HepG2 (cell line): ENCODE measurements around the gene THOC7. TPM values are rescaled to one million over a fixed set of nuclear protein-coding genes. Genes with fewer than 3 reads are reported as not detected.

ENCODE experiments used
- AFF4 ChIP-seq: sonication (generic); formaldehyde crosslinking; IDR thresholded peaks from 2 replicates; pipeline ENCODE4 v1.4.0; 2020; ENCODE audit warnings: missing genetic modification reagents
- ELF1 ChIP-seq: sonication (generic); formaldehyde crosslinking; IDR thresholded peaks from 2 replicates; pipeline ENCODE4 v1.4.0; 2020; ENCODE audit warnings: missing genetic modification reagents
- FLYWCH1 ChIP-seq: sonication (generic); formaldehyde crosslinking; IDR thresholded peaks from 2 replicates; pipeline ENCODE4 v1.8.1; 2023; ENCODE audit warnings: mild to moderate bottlenecking, missing genetic modification reagents
- FOXK2 ChIP-seq: fragments of 450-650 bp; IDR thresholded peaks from 2 replicates; pipeline ENCODE4 v1.6.1; 2016
- GLI4 ChIP-seq: sonication (generic); formaldehyde crosslinking; IDR thresholded peaks from 2 replicates; pipeline ENCODE4 v1.5.1; 2020; ENCODE audit warnings: missing genetic modification reagents, mild to moderate bottlenecking, moderate library complexity, borderline replicate concordance
- JUNB ChIP-seq: sonication (generic); formaldehyde crosslinking; IDR thresholded peaks from 2 replicates; pipeline ENCODE4 v1.8.0; 2022; ENCODE audit warnings: missing genetic modification reagents, mild to moderate bottlenecking, borderline replicate concordance
- KLF6 ChIP-seq: IDR thresholded peaks from 2 replicates; pipeline ENCODE4 v1.8.0; 2016; ENCODE audit warnings: missing biosample characterization, missing genetic modification reagents
- MYC ChIP-seq: sonication (generic); formaldehyde crosslinking; IDR thresholded peaks from 2 replicates; pipeline ENCODE4 v1.9.0; 2021; ENCODE audit warnings: missing genetic modification reagents, borderline replicate concordance
- TP53 ChIP-seq: sonication (generic); formaldehyde crosslinking; conservative IDR thresholded peaks from 2 replicates; pipeline ENCODE4 v1.4.0; 2020; ENCODE audit warnings: missing genetic modification reagents
- XBP1 ChIP-seq: sonication (generic); formaldehyde crosslinking; IDR thresholded peaks from 2 replicates; pipeline ENCODE4 v1.5.0; 2020; ENCODE audit warnings: missing genetic modification reagents
- ZNF337 ChIP-seq: sonication (generic); formaldehyde crosslinking; IDR thresholded peaks from 2 replicates; pipeline ENCODE4 v1.5.1; 2020; ENCODE audit warnings: missing genetic modification reagents, low read depth, mild to moderate bottlenecking, borderline replicate concordance
- ZNF570 ChIP-seq: sonication (generic); formaldehyde crosslinking; IDR thresholded peaks from 2 replicates; pipeline ENCODE4 v1.4.0; 2020; ENCODE audit warnings: mild to moderate bottlenecking, missing genetic modification reagents, borderline replicate concordance
- ZNF777 ChIP-seq: sonication (generic); formaldehyde crosslinking; IDR thresholded peaks from 2 replicates; pipeline ENCODE4 v1.4.0; 2020; ENCODE audit warnings: missing genetic modification reagents
- ZNF839 ChIP-seq: sonication (generic); formaldehyde crosslinking; IDR thresholded peaks from 2 replicates; pipeline ENCODE4 v1.4.0; 2020; ENCODE audit warnings: missing genetic modification reagents, mild to moderate bottlenecking, borderline replicate concordance
- polyA plus RNA-seq, 8 experiments: library from polyadenylated mRNA; depleted of rRNA in 3 of 8; stranded (reverse) in 7 of 8; unstranded in 1 of 8; fragments of >200 nt; fragmentation: Illumina TruSeq in 4 of 8; extraction: Trizol in 4 of 8; gene quantifications; 2 replicates each; pipeline versions ENCODE4 v1.2.1 to v1.2.3, GENCODE V29; 2011 to 2016; ENCODE audit warnings: low read depth in 4 of 8, missing spikeins in 1 of 8, mixed read lengths in 1 of 8; ENCODE audit not compliant: insufficient read depth in 1 of 8
- total RNA-seq, 5 experiments: library from RNA; depleted of rRNA; stranded (reverse); fragments of >200 nt; fragmentation: Illumina TruSeq; extraction: Trizol; gene quantifications; 2 replicates each; pipeline ENCODE4 v1.2.3, GENCODE V29; 2016; ENCODE audit warnings: low read depth in 1 of 5
- TF ChIP-seq, protein P1 (sequence below): IDR thresholded peaks from 2 replicates; pipeline ENCODE4 v1.4.0; 2020; ENCODE audit warnings: mild to moderate bottlenecking, missing genetic modification reagents
- TF ChIP-seq, protein P2 (sequence below): sonication (generic); formaldehyde crosslinking; conservative IDR thresholded peaks from 2 replicates; pipeline ENCODE4 v1.8.1; 2023; ENCODE audit warnings: missing genetic modification reagents

The THOC7 gene
- total and polyA plus RNA-seq, 2 of the 13 experiments (the other 11 are each of a cell fraction or from before 2014, with no cell fraction given): 32.8 to 63.5 TPM

DNA sequence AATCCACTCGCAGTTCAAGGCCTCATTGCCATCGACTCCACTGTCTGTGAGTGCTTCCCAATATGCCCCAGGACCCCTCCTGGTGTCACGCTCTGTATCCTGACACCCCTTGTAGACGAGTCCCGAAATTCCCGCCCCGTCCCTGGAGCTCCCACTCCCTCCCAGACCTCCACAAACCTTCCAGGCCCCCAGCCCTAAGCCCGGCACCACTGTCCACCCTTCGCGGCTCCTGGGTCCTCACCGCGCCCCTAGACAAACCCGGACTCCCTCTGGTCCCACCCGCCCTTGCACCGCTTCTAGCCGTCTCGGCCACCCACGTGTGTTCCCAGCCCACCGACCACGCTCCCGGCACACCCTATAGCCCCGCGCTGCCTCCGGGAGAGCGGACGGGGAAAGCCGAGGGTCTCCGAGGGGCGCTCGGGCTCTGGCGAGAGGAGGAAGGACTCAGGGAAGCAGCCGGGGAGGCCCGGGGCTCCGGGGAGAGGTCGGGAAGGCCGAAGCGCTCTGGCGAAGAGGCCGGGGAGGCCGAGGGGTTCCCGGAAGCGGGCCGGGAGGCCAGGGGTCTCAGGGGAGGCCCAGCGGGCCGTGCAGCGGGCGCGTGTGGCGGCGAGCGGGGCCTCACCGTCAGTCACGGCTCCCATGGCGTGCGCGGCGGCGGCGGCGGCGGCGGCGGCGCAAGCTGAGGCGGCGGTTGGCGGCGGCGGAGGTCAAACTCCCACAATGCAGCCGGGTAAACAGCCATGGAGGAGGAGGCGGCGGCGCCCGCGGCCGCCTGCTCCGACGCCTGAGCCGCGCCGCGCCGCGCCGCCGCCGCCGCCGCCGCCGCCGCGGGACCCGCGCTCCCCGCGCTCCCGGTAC is at the start of gene THOC7, which contains the start of gene ATXN7 (continued):
- TF ChIP-seq ZNF337 (CRISPR knock-in tag): no peak
- TF ChIP-seq FOXK2: no peak
- TF ChIP-seq ZNF777 (CRISPR knock-in tag): peak; percentile 82
- no peak for TF ChIP-seq XBP1 (CRISPR knock-in tag)
- TF ChIP-seq, protein P1, sequence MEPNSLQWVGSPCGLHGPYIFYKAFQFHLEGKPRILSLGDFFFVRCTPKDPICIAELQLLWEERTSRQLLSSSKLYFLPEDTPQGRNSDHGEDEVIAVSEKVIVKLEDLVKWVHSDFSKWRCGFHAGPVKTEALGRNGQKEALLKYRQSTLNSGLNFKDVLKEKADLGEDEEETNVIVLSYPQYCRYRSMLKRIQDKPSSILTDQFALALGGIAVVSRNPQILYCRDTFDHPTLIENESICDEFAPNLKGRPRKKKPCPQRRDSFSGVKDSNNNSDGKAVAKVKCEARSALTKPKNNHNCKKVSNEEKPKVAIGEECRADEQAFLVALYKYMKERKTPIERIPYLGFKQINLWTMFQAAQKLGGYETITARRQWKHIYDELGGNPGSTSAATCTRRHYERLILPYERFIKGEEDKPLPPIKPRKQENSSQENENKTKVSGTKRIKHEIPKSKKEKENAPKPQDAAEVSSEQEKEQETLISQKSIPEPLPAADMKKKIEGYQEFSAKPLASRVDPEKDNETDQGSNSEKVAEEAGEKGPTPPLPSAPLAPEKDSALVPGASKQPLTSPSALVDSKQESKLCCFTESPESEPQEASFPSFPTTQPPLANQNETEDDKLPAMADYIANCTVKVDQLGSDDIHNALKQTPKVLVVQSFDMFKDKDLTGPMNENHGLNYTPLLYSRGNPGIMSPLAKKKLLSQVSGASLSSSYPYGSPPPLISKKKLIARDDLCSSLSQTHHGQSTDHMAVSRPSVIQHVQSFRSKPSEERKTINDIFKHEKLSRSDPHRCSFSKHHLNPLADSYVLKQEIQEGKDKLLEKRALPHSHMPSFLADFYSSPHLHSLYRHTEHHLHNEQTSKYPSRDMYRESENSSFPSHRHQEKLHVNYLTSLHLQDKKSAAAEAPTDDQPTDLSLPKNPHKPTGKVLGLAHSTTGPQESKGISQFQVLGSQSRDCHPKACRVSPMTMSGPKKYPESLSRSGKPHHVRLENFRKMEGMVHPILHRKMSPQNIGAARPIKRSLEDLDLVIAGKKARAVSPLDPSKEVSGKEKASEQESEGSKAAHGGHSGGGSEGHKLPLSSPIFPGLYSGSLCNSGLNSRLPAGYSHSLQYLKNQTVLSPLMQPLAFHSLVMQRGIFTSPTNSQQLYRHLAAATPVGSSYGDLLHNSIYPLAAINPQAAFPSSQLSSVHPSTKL: no peak; the same call in 1 of the 2 replicates
- TF ChIP-seq FLYWCH1 (CRISPR knock-in tag): no peak
- TF ChIP-seq TP53 (CRISPR knock-in tag): no peak
- TF ChIP-seq KLF6 (CRISPR knock-in tag): 0 out of 2 replicates have a peak, but pooled peaks have one; percentile 26
- TF ChIP-seq, protein P2, sequence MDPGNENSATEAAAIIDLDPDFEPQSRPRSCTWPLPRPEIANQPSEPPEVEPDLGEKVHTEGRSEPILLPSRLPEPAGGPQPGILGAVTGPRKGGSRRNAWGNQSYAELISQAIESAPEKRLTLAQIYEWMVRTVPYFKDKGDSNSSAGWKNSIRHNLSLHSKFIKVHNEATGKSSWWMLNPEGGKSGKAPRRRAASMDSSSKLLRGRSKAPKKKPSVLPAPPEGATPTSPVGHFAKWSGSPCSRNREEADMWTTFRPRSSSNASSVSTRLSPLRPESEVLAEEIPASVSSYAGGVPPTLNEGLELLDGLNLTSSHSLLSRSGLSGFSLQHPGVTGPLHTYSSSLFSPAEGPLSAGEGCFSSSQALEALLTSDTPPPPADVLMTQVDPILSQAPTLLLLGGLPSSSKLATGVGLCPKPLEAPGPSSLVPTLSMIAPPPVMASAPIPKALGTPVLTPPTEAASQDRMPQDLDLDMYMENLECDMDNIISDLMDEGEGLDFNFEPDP (CRISPR knock-in tag): no peak
- TF ChIP-seq AFF4 (CRISPR knock-in tag): no peak
- no peak; the same call in 1 of the 2 replicates for TF ChIP-seq JUNB (CRISPR knock-in tag)
- peak; percentile 72 for TF ChIP-seq MYC (CRISPR knock-in tag)
- 0 out of 2 replicates have a peak, but pooled peaks have one; percentile 20 for TF ChIP-seq GLI4 (CRISPR knock-in tag)
- TF ChIP-seq ZNF570: no peak
- TF ChIP-seq ZNF839 (CRISPR knock-in tag): no peak
- 0 out of 2 replicates have a peak, but pooled peaks have one; percentile 25 for TF ChIP-seq ELF1 (CRISPR knock-in tag)
